SK-N-SH treated with all-trans-retinoic acid at 6 μM for 48 hours (cell line): Measurements from ENCODE around the gene CNTN4.

Experiments used
- CSDC2 ChIP-seq: fragments of 250-450 bp; sonication (Bioruptor Pico); IDR thresholded peaks from 2 replicates; pipeline ENCODE4 v1.5.0; 2020; ENCODE audit warnings: mild to moderate bottlenecking, moderate library complexity
- ZC3H10 ChIP-seq: fragments of 250-450 bp; sonication (Bioruptor Pico); IDR thresholded peaks from 2 replicates; pipeline ENCODE4 v1.5.1; 2021; ENCODE audit warnings: mild to moderate bottlenecking, moderate library complexity

- TF ChIP-seq ZC3H10 (no peak), CSDC2 (CRISPR knock-in tag) (no peak)
These were observed 999.3 kb downstream of the CNTN4 start for GRCh38 chr3:3097958-3098357.
